Stimulated activated CD4-positive, alpha-beta T cell treated with anti-CD3 and anti-CD28 coated beads, Interleukin-2, amount 100 ng/mL, for 24 hours (primary cell): Measurements from ENCODE around the gene SDF4.
"Not testable (repeated sequence)": the region's sequence is repeated elsewhere in the genome, so short reads cannot be mapped to it uniquely, and the experiment has no call there.

Experiments
- DNase-seq, 2 donors: peaks; one replicate each; pipeline ENCODE4 v3.0.0-alpha.2; 2020

SDF4 gene

GRCh38 chr1:1259540-1259939, 27.7 kb upstream of the SDF4 start:
- DNase-seq: no peak

- DNase-seq: no peak
Observed at GRCh38 chr1:1259119-1259488, 27.3 kb upstream of the SDF4 start.

GRCh38 chr1:1256956-1257871, 25.4 kb upstream of the SDF4 start:
- no peak for DNase-seq

GRCh38 chr1:1255611-1256010, 23.8 kb upstream of the SDF4 start:
- no peak for DNase-seq

- no peak for DNase-seq
Observed at GRCh38 chr1:1255078-1255477, 23.3 kb upstream of the SDF4 start.

GRCh38 chr1:1254667-1254998, 22.8 kb upstream of the SDF4 start:
- no peak for DNase-seq

- DNase-seq: no peak
Observed at GRCh38 chr1:1253972-1254666, 22.3 kb upstream of the SDF4 start.

- no peak for DNase-seq
Observed at GRCh38 chr1:1253314-1253713, 21.5 kb upstream of the SDF4 start.

GRCh38 chr1:1250786-1251284, 19.0 kb upstream of the SDF4 start:
- peak; percentile 61 to 64 for DNase-seq

- DNase-seq: not testable (repeated sequence)
Observed at GRCh38 chr1:1248009-1248913, 16.5 kb upstream of the SDF4 start.

- DNase-seq: no peak
Observed at GRCh38 chr1:1247341-1247913, 15.6 kb upstream of the SDF4 start.

- DNase-seq: no peak
Observed at GRCh38 chr1:1246577-1247340, 15.0 kb upstream of the SDF4 start, which contains the start of gene C1QTNF12. C1QTNF12 (minus strand) TSS chr1:1246722; CDS start chr1:1246690, 32 bp downstream.

- DNase-seq: no peak
Observed at GRCh38 chr1:1245817-1246576, 14.2 kb upstream of the SDF4 start.

GRCh38 chr1:1245178-1245816, 13.5 kb upstream of the SDF4 start:
- DNase-seq: no peak

GRCh38 chr1:1244192-1244811, 12.5 kb upstream of the SDF4 start:
- no peak for DNase-seq

GRCh38 chr1:1243807-1244191, 12.0 kb upstream of the SDF4 start:
- no peak for DNase-seq

GRCh38 chr1:1243266-1243660, 11.5 kb upstream of the SDF4 start:
- no peak for DNase-seq

GRCh38 chr1:1242461-1243265, 10.9 kb upstream of the SDF4 start:
- no peak for DNase-seq

GRCh38 chr1:1241588-1242219, 9.9 kb upstream of the SDF4 start:
- DNase-seq: no peak
